ENCODE measurements around the gene ACOT11.

GRCh38 chr1:54604051-54604450 lies 56.0 kb downstream of the ACOT11 start:
- no peak for TF ChIP-seq CTCF (IDR thresholded peaks at IDR 0.05)
- no peak for TF ChIP-seq POLR2A (IDR thresholded peaks at IDR 0.05)

Measured in upper lobe of left lung (tissue), 4 donors.